Endodermal cell (in vitro differentiated cells): ENCODE measurements around the gene WASF3. TPM values are rescaled to one million over a fixed set of nuclear protein-coding genes. Genes with fewer than 3 reads are reported as not detected.

Experiments
- DNase-seq: peaks from one replicate; pipeline ENCODE4 v3.0.0-alpha.2; 2017
- H3K27ac ChIP-seq: 2 replicates; pipeline ENCODE4 v1.5.1; 2013; ENCODE audit warnings: mild to moderate bottlenecking, low read depth, low read length, moderate library complexity
- H3K27me3 ChIP-seq: 2 replicates; pipeline ENCODE4 v1.6.1; 2013; ENCODE audit warnings: mild to moderate bottlenecking, low read length, moderate library complexity; ENCODE audit not compliant: insufficient read depth, control insufficient read depth, poor library complexity, severe bottlenecking
- H3K36me3 ChIP-seq: 2 replicates; pipeline ENCODE4 v1.7.0; 2013; ENCODE audit warnings: mild to moderate bottlenecking, low read length, moderate library complexity; ENCODE audit not compliant: control insufficient read depth, insufficient read depth
- H3K4me1 ChIP-seq: one replicate; pipeline ENCODE4 v1.7.0; 2013; ENCODE audit warnings: low read length; ENCODE audit not compliant: control insufficient read depth, insufficient read depth
- H3K4me3 ChIP-seq: 2 replicates; pipeline ENCODE4 v1.5.1; 2013; ENCODE audit warnings: mild to moderate bottlenecking, low read length, moderate library complexity
- H3K9ac ChIP-seq: 2 replicates; pipeline ENCODE4 v1.6.1; 2013; ENCODE audit warnings: mild to moderate bottlenecking, low read length, moderate library complexity; ENCODE audit not compliant: poor library complexity, severe bottlenecking; ENCODE audit errors: extremely low read depth
- H3K9me3 ChIP-seq: 2 replicates; pipeline ENCODE4 v1.6.1; 2013; ENCODE audit warnings: mild to moderate bottlenecking, low read length, moderate library complexity; ENCODE audit not compliant: control insufficient read depth
- H3K27ac Mint-ChIP-seq: 2 replicates; pipeline ENCODE4 v1.8.0; 2020; ENCODE audit warnings: mixed read lengths
- H3K27me3 Mint-ChIP-seq: 2 replicates; pipeline ENCODE4 v1.8.0; 2021; ENCODE audit warnings: mild to moderate bottlenecking, mixed read lengths; ENCODE audit not compliant: insufficient read depth
- H3K36me3 Mint-ChIP-seq: 2 replicates; pipeline ENCODE4 v1.8.0; 2020; ENCODE audit warnings: low read depth, mixed read lengths
- H3K4me1 Mint-ChIP-seq: 2 replicates; pipeline ENCODE4 v1.8.0; 2020; ENCODE audit warnings: mixed read lengths
- H3K4me3 Mint-ChIP-seq: 2 replicates; pipeline ENCODE4 v1.8.0; 2020; ENCODE audit warnings: mild to moderate bottlenecking, moderate library complexity, mixed read lengths
- H3K9me3 Mint-ChIP-seq: 2 replicates; pipeline ENCODE4 v1.8.0; 2020; ENCODE audit warnings: mild to moderate bottlenecking, mixed read lengths
- WGBS, 2 experiments: methylation state at CpG; one replicate each; pipeline versions ENCODE4 v1.1.5 to v1.1.7; 2013; ENCODE audit warnings: missing lambda C conversion rate in 2 of 2, mixed read lengths in 1 of 2; ENCODE audit not compliant: insufficient coverage in 1 of 2, insufficient read length in 1 of 2; 5-methylcytosine and 5-hydroxymethylcytosine counted together
- total RNA-seq, 2 donors: library from RNA; stranded (reverse); fragmentation: NEBNext Ultra II Directional in 1 of 2; extraction: Animal tissue kit (Norgen Biotek cat#: 25700) in 1 of 2; gene quantifications; 2 replicates in 1 of 2; 3 replicates in 1 of 2; pipeline ENCODE4 v1.2.1, GENCODE V29; 2021
- TF ChIP-seq, protein P1 (sequence below): fragments of 200-600 bp; sonication (generic); conservative IDR thresholded peaks from 2 replicates; pipeline ENCODE4 v1.5.0; 2021; ENCODE audit warnings: antibody characterized with exemption, mild to moderate bottlenecking

Gene WASF3
- total RNA-seq, 2 donors from 2014 or later: 20.5 to 32.6 TPM

DNA sequence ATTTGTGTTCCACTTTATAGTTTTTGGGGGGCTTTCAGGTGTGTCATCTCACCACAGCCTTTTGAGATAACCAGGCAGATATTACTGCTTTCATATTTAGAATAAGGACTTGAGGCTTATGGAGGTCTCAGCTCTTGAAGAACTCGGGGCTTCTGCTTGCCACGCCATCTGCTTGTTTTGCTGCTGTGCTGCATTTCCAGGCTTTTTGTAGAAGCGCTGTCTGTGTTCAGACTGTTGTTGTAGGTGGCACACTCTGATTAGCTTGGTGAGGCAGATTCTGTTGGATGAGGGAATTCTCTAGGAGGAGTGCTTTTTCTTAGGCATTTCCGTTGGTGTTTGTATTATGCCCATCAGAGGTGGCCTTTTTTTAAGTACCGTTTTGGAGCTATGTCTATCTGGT, 57.2 kb downstream of the WASF3 start:
- no peaks in the 10 kb centered on the region for H3K4me1 ChIP-seq
- H3K36me3 ChIP-seq: peaks cover 3% of the 10 kb centered on the region
- no peak overlapping the region for H3K9ac ChIP-seq
- no peaks in the 10 kb centered on the region for H3K9me3 ChIP-seq
- WGBS, 2 experiments: 91 to 95% methylated on average over 4 to 5 of the region's 5 CpGs
- no peak overlapping the region for H3K4me3 ChIP-seq
- no peak overlapping the region for H3K27ac Mint-ChIP-seq
- H3K36me3 Mint-ChIP-seq: peaks cover 11% of the 10 kb centered on the region
- H3K4me1 Mint-ChIP-seq: no peaks in the 10 kb centered on the region
- H3K27ac ChIP-seq: no peak overlapping the region
- no peaks in the 10 kb centered on the region for H3K9me3 Mint-ChIP-seq
- H3K27me3 Mint-ChIP-seq: no peaks in the 10 kb centered on the region
- H3K4me3 Mint-ChIP-seq: no peak overlapping the region
- no peak for DNase-seq
- H3K27me3 ChIP-seq: no peaks in the 10 kb centered on the region
- TF ChIP-seq, protein P1, sequence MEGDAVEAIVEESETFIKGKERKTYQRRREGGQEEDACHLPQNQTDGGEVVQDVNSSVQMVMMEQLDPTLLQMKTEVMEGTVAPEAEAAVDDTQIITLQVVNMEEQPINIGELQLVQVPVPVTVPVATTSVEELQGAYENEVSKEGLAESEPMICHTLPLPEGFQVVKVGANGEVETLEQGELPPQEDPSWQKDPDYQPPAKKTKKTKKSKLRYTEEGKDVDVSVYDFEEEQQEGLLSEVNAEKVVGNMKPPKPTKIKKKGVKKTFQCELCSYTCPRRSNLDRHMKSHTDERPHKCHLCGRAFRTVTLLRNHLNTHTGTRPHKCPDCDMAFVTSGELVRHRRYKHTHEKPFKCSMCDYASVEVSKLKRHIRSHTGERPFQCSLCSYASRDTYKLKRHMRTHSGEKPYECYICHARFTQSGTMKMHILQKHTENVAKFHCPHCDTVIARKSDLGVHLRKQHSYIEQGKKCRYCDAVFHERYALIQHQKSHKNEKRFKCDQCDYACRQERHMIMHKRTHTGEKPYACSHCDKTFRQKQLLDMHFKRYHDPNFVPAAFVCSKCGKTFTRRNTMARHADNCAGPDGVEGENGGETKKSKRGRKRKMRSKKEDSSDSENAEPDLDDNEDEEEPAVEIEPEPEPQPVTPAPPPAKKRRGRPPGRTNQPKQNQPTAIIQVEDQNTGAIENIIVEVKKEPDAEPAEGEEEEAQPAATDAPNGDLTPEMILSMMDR: no peak

DNA sequence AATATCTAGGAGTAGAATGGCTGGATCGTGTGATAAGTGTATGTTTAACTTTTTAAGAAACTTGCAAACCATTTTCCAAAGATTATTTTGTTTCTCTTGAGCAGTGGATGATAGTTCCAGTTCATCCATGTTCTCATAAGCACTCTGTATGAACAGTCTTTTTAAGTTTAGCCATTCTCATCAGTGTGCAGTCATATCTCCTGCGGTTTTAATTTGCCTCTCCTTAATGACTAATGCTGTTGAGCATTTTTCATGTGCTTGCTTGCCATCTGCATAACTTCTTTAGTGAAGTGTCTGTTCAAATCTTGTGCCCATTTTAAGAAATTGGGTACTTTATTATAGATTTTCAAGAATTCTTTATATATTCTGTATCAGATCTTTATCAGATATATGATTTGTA, 58.6 kb downstream of the WASF3 start:
- 86 to 100% methylated on average over 1 to 2 of the region's 2 CpGs for WGBS, 2 experiments
- TF ChIP-seq, protein P1: no peak
- Histone ChIP-seq H3K9me3 (no peaks in the 10 kb centered on the region), H3K4me1 (no peaks in the 10 kb centered on the region), H3K4me3 (no peak overlapping the region), H3K9ac (no peak overlapping the region), H3K27ac (no peak overlapping the region), H3K27me3 (no peaks in the 10 kb centered on the region), H3K36me3 (peaks cover 3% of the 10 kb centered on the region)
- Mint-ChIP-seq H3K9me3 (no peaks in the 10 kb centered on the region), H3K27me3 (no peaks in the 10 kb centered on the region), H3K36me3 (peaks cover 11% of the 10 kb centered on the region), H3K27ac (no peak overlapping the region), H3K4me1 (no peaks in the 10 kb centered on the region), H3K4me3 (no peak overlapping the region)
- no peak for DNase-seq

DNA sequence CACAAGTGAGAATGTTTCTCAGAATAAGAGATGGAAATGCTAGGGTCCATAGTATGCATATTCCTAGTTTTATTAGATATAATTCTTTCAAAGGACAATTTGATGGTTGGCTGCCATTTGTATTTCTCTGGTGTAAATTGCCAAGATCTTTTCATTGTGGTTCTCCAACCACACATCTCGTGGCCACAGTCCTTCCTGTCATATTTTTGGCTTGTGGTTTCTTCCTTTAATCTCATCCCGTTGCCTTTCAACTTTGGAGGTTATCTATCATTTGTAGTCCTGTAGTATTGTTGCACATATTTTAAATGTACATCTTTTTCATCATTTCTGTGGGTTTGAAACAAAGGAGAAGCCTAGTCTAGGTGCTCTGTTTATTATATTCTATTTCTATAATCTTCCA, 61.2 kb downstream of the WASF3 start:
- whole genome bisulfite sequencing, 2 experiments: 60 to 94% methylated on average over 1 of the region's 2 CpGs
- Histone ChIP-seq H3K4me3 (no peak overlapping the region), H3K36me3 (peaks cover 3% of the 10 kb centered on the region), H3K9ac (no peak overlapping the region), H3K4me1 (no peaks in the 10 kb centered on the region), H3K27me3 (no peaks in the 10 kb centered on the region), H3K9me3 (peaks cover 4% of the 10 kb centered on the region), H3K27ac (no peak overlapping the region)
- no peak overlapping the region for H3K4me3 Mint-ChIP-seq
- TF ChIP-seq, protein P1: no peak
- H3K4me1 Mint-ChIP-seq: peaks cover 3% of the 10 kb centered on the region
- H3K9me3 Mint-ChIP-seq: peaks cover 7% of the 10 kb centered on the region
- H3K27me3 Mint-ChIP-seq: no peaks in the 10 kb centered on the region
- no peak overlapping the region for H3K27ac Mint-ChIP-seq
- no peak for DNase-seq
- peaks cover 11% of the 10 kb centered on the region for H3K36me3 Mint-ChIP-seq
